ENCODE results near the gene WBP11. TPM values are rescaled to one million over a fixed set of nuclear protein-coding genes. Genes with fewer than 3 reads are reported as not detected.
A peak's percentile ranks its signal among the peaks of the same experiment; 100 is the strongest.

Gene WBP11
- total RNA-seq, 3 donors from 2014 or later (not counting 1 experiment from before 2014, with no cell fraction given), result 130 to 159 (median 134) TPM

GRCh38 chr12:14845350-14845750, 42.1 kb upstream of the WBP11 start:
- no peaks in the 10 kb centered on the region for H3K9me3 Mint-ChIP-seq
- ATAC-seq, result peak; percentile 62 to 81 (median 64)
- peaks cover 0 to 16% of the 10 kb centered on the region in 2 donors for H3K27me3 Mint-ChIP-seq (ENCODE audit: low read depth in 2 of 2)
- intact Hi-C loops (cut with micrococcal nuclease), result loop anchor here (1.0 to 10.0 kb wide), 3 partner anchors 121 to 422 kb away; no protein-coding TSS in a partner anchor
- no peak overlapping the region for H3K4me3 Mint-ChIP-seq
- 63% methylated on average over 1 of the region's 3 CpGs for WGBS (ENCODE audit: insufficient coverage)
- peak; percentile 66 for TF ChIP-seq CTCF (IDR thresholded peaks at IDR 0.05)
- H3K4me1 Mint-ChIP-seq, result peaks cover 0 to 5% of the 10 kb centered on the region in 2 donors
- no peaks in the 10 kb centered on the region for H3K9me3 ChIP-seq (ENCODE audit: control insufficient read depth, insufficient read depth, low read length)
- H3K36me3 Mint-ChIP-seq, result no peaks in the 10 kb centered on the region
- no peaks in the 10 kb centered on the region for H3K27me3 ChIP-seq (ENCODE audit: control insufficient read depth, insufficient read depth, low read length)
- no peaks in the 10 kb centered on the region for H3K36me3 ChIP-seq (ENCODE audit: control insufficient read depth, insufficient read depth, low read length)
- no peak overlapping the region for H3K4me3 ChIP-seq (ENCODE audit: low read length)
- no peaks in the 10 kb centered on the region for H3K4me1 ChIP-seq (ENCODE audit: control insufficient read depth, insufficient read depth, low read length)
- peak in 1 of 2 donors; percentile 77 for DNase-seq
- peak overlapping the region in 1 of 2 donors; percentile 11 for H3K27ac Mint-ChIP-seq
- H3K27ac ChIP-seq (ENCODE audit: low read length), result no peak overlapping the region

- no peaks in the 10 kb centered on the region for H3K9me3 Mint-ChIP-seq
- no peaks in the 10 kb centered on the region for H3K9me3 ChIP-seq (ENCODE audit: control insufficient read depth, insufficient read depth, low read length)
- no peak overlapping the region for H3K27ac Mint-ChIP-seq
- intact Hi-C loops (cut with micrococcal nuclease), result loop anchor here (10.0 kb wide), 1 partner anchor 120 kb away; no protein-coding TSS in a partner anchor
- no peak overlapping the region for H3K4me3 ChIP-seq (ENCODE audit: low read length)
- no peaks in the 10 kb centered on the region for H3K27me3 ChIP-seq (ENCODE audit: control insufficient read depth, insufficient read depth, low read length)
- peaks cover 0 to 5% of the 10 kb centered on the region in 2 donors for H3K4me1 Mint-ChIP-seq
- TF ChIP-seq CTCF (IDR thresholded peaks at IDR 0.05), result no peak
- ATAC-seq, result no peak
- no peaks in the 10 kb centered on the region for H3K36me3 ChIP-seq (ENCODE audit: control insufficient read depth, insufficient read depth, low read length)
- no peak for DNase-seq
- H3K36me3 Mint-ChIP-seq, result no peaks in the 10 kb centered on the region
- no peak overlapping the region for H3K27ac ChIP-seq (ENCODE audit: low read length)
- H3K4me3 Mint-ChIP-seq, result no peak overlapping the region
- peaks cover 0 to 15% of the 10 kb centered on the region in 2 donors for H3K27me3 Mint-ChIP-seq (ENCODE audit: low read depth in 2 of 2)
- H3K4me1 ChIP-seq (ENCODE audit: control insufficient read depth, insufficient read depth, low read length), result no peaks in the 10 kb centered on the region
Observed at GRCh38 chr12:14844401-14844800, 41.1 kb upstream of the WBP11 start.

GRCh38 chr12:14843425-14843887, 40.2 kb upstream of the WBP11 start, which contains the start of gene ART4:
Gene ART4, minus strand, starts transcription at chr12:14843526. Its CDS starts 413 bp downstream, at chr12:14843113.
- Histone ChIP-seq H3K9me3 (ENCODE audit: control insufficient read depth, insufficient read depth, low read length) (no peaks in the 10 kb centered on the region), H3K27ac (ENCODE audit: low read length) (no peak within 1 kb of the TSS), H3K36me3 (ENCODE audit: control insufficient read depth, insufficient read depth, low read length) (no peaks in the 10 kb centered on the region), H3K4me3 (ENCODE audit: low read length) (no peak within 1 kb of the TSS), H3K27me3 (ENCODE audit: control insufficient read depth, insufficient read depth, low read length) (peaks cover 2% of the 10 kb centered on the region), H3K4me1 (ENCODE audit: control insufficient read depth, insufficient read depth, low read length) (no peaks in the 10 kb centered on the region)
- Mint-ChIP-seq H3K4me3 (no peak within 1 kb of the TSS), H3K4me1 (peaks cover 0 to 5% of the 10 kb centered on the region in 2 donors), H3K9me3 (no peaks in the 10 kb centered on the region), H3K27me3 (ENCODE audit: low read depth in 2 of 2) (peaks cover 0 to 20% of the 10 kb centered on the region in 2 donors), H3K27ac (no peak within 1 kb of the TSS), H3K36me3 (no peaks in the 10 kb centered on the region)
- DNase-seq, result no peak
- 87% methylated on average over 10 of the region's 10 CpGs for WGBS (ENCODE audit: insufficient coverage)
- no peak for TF ChIP-seq CTCF (IDR thresholded peaks at IDR 0.05)
- no peak for ATAC-seq
- intact Hi-C loops (cut with micrococcal nuclease), result loop anchor here (10.0 kb wide), 1 partner anchor 119 kb away; no protein-coding TSS in a partner anchor

GRCh38 chr12:14842315-14842714, 39.0 kb upstream of the WBP11 start:
- H3K36me3 Mint-ChIP-seq, result no peaks in the 10 kb centered on the region

More at GRCh38 chr12:14842315-14842714, 39.0 kb upstream of the WBP11 start:
- H3K4me3 ChIP-seq (ENCODE audit: low read length), result no peak overlapping the region
- H3K4me1 ChIP-seq (ENCODE audit: control insufficient read depth, insufficient read depth, low read length), result no peaks in the 10 kb centered on the region
- Mint-ChIP-seq H3K27ac (no peak overlapping the region), H3K9me3 (no peaks in the 10 kb centered on the region), H3K4me3 (no peak overlapping the region), H3K27me3 (ENCODE audit: low read depth in 2 of 2) (peaks cover 0 to 16% of the 10 kb centered on the region in 2 donors), H3K4me1 (peaks cover 0 to 5% of the 10 kb centered on the region in 2 donors)
- peaks cover 4% of the 10 kb centered on the region for H3K27me3 ChIP-seq (ENCODE audit: control insufficient read depth, insufficient read depth, low read length)
- no peak for DNase-seq
- intact Hi-C loops (cut with micrococcal nuclease), result loop anchor here (10.0 kb wide), 1 partner anchor 118 kb away; no protein-coding TSS in a partner anchor
- H3K27ac ChIP-seq (ENCODE audit: low read length), result no peak overlapping the region
- no peak for TF ChIP-seq CTCF (IDR thresholded peaks at IDR 0.05)
- ATAC-seq, result no peak
- no CpG with 5 or more reads among the region's 3 CpGs for WGBS (ENCODE audit: insufficient coverage)
- H3K36me3 ChIP-seq (ENCODE audit: control insufficient read depth, insufficient read depth, low read length), result no peaks in the 10 kb centered on the region
- H3K9me3 ChIP-seq (ENCODE audit: control insufficient read depth, insufficient read depth, low read length), result no peaks in the 10 kb centered on the region

Data from natural killer cell (primary cell).